BLaER1 treated with 17β-estradiol and CSF1 and Interleukin-3, amounts not matched to agents 10 nM and 100 nM (cell line): Measurements from ENCODE around the gene CRELD2.

ENCODE experiments used
- H3K27ac ChIP-seq, 11 experiments: shearing (Covaris generic); formaldehyde crosslinking; 2 replicates each; pipeline ENCODE4 v1.8.1; 2022
- H3K27me3 ChIP-seq, 11 experiments: shearing (Covaris generic); formaldehyde crosslinking; 2 replicates each; pipeline ENCODE4 v1.8.1; 2022
- H3K36me3 ChIP-seq, 11 experiments: shearing (Covaris generic); formaldehyde crosslinking; 2 replicates each; pipeline ENCODE4 v1.8.1; 2022
- H3K4me1 ChIP-seq, 10 experiments: shearing (Covaris generic); formaldehyde crosslinking; 2 replicates each; pipeline ENCODE4 v1.8.1; 2022
- H3K4me2 ChIP-seq, 11 experiments: shearing (Covaris generic); formaldehyde crosslinking; 2 replicates each; pipeline ENCODE4 v1.8.1; 2022
- H3K4me3 ChIP-seq, 10 experiments: shearing (Covaris generic); formaldehyde crosslinking; 2 replicates each; pipeline ENCODE4 v1.8.1; 2022
- H3K9ac ChIP-seq, 11 experiments: shearing (Covaris generic); formaldehyde crosslinking; 2 replicates each; pipeline ENCODE4 v1.8.1; 2022
- H3K9me3 ChIP-seq, 11 experiments: shearing (Covaris generic); formaldehyde crosslinking; replicated peaks in 1 of 11; 2 replicates each; pipeline ENCODE4 v1.8.1; 2022
- H4K20me1 ChIP-seq, 11 experiments: shearing (Covaris generic); formaldehyde crosslinking; 2 replicates each; pipeline ENCODE4 v1.8.1; 2022
- Cebpa-rat ChIP-seq, 11 experiments: shearing (Covaris generic); IDR thresholded peaks; 2 replicates each; pipeline ENCODE4 v1.8.1; 2022

CRELD2 gene

GRCh38 chr22:49956418-49956770 lies 38.0 kb downstream of the CRELD2 start:
- peaks cover 58 to 81% (median 71%) of the 10 kb centered on the region in 10 experiments for H3K4me1 ChIP-seq

GRCh38 chr22:49956914-49957825 lies 38.7 kb downstream of the CRELD2 start:
- H3K9ac ChIP-seq = no peak overlapping the region

More at GRCh38 chr22:49956418-49956770, 38.0 kb downstream of the CRELD2 start:
- Histone ChIP-seq H3K9me3 (no peaks in the 10 kb centered on the region), H3K4me3 (no peak overlapping the region), H3K27ac (no peak overlapping the region), H3K4me2 (peak overlapping the region in 9 of 11 experiments; percentile 67 to 92 (median 75); a peak in 15 of 22 replicates), H3K27me3 (no peaks in the 10 kb centered on the region), H4K20me1 (peaks cover 4 to 16% (median 7%) of the 10 kb centered on the region in 11 experiments; a peak in 21 of 22 replicates), H3K9ac (peak overlapping the region in 1 of 11 experiments; percentile 56; a peak in 1 of 22 replicates), H3K36me3 (peaks cover 0 to 2% (median 0%) of the 10 kb centered on the region in 11 experiments; a peak in 7 of 22 replicates)
- no peak for TF ChIP-seq Cebpa-rat (IDR thresholded peaks at IDR 0.05)

GRCh38 chr22:49957826-49958365 lies 39.5 kb downstream of the CRELD2 start:
- Histone ChIP-seq H3K9me3 (no peaks in the 10 kb centered on the region), H4K20me1 (peaks cover 18 to 31% (median 21%) of the 10 kb centered on the region in 11 experiments), H3K27me3 (no peaks in the 10 kb centered on the region), H3K4me2 (peak overlapping the region in 4 of 11 experiments; percentile 97 to 98 (median 97); a peak in 5 of 22 replicates), H3K36me3 (peaks cover 3 to 14% (median 10%) of the 10 kb centered on the region in 11 experiments), H3K4me3 (no peak overlapping the region), H3K9ac (no peak overlapping the region), H3K27ac (no peak overlapping the region), H3K4me1 (peaks cover 49 to 79% (median 64%) of the 10 kb centered on the region in 10 experiments)
- TF ChIP-seq Cebpa-rat (IDR thresholded peaks at IDR 0.05) = no peak

More at GRCh38 chr22:49956914-49957825, 38.7 kb downstream of the CRELD2 start:
- Histone ChIP-seq H3K36me3 (peaks cover 0 to 9% (median 5%) of the 10 kb centered on the region in 11 experiments; a peak in 10 of 22 replicates), H3K4me3 (no peak overlapping the region), H3K27me3 (no peaks in the 10 kb centered on the region), H3K4me2 (peak overlapping the region in 5 of 11 experiments; percentile 67 to 92 (median 78); a peak in 7 of 22 replicates), H3K27ac (no peak overlapping the region), H3K4me1 (peaks cover 50 to 80% (median 65%) of the 10 kb centered on the region in 10 experiments), H4K20me1 (peaks cover 11 to 24% (median 14%) of the 10 kb centered on the region in 11 experiments; a peak in 21 of 22 replicates), H3K9me3 (no peaks in the 10 kb centered on the region)
- no peak for TF ChIP-seq Cebpa-rat (IDR thresholded peaks at IDR 0.05)

GRCh38 chr22:49958366-49958921 lies 40.0 kb downstream of the CRELD2 start:
- Histone ChIP-seq H3K4me2 (peak overlapping the region; percentile 97 to 100 (median 98); a peak in 21 of 22 replicates), H4K20me1 (peaks cover 23 to 37% (median 26%) of the 10 kb centered on the region in 11 experiments), H3K27ac (no peak overlapping the region), H3K9me3 (no peaks in the 10 kb centered on the region), H3K27me3 (no peaks in the 10 kb centered on the region), H3K36me3 (peaks cover 8 to 19% (median 16%) of the 10 kb centered on the region in 11 experiments), H3K4me3 (no peak overlapping the region), H3K4me1 (peaks cover 49 to 79% (median 64%) of the 10 kb centered on the region in 10 experiments), H3K9ac (peak overlapping the region in 2 of 11 experiments; percentile 95; a peak in 3 of 22 replicates)
- TF ChIP-seq Cebpa-rat (IDR thresholded peaks at IDR 0.05) = no peak

- H3K36me3 ChIP-seq = peaks cover 12 to 27% (median 23%) of the 10 kb centered on the region in 11 experiments
- H3K4me3 ChIP-seq = peak overlapping the region; percentile 78 to 98 (median 90)
- H3K4me2 ChIP-seq = peak overlapping the region; percentile 97 to 100 (median 98)
- H3K27ac ChIP-seq = peak overlapping the region; percentile 88 to 98 (median 97); a peak in 19 of 22 replicates
- peaks cover 30 to 44% (median 33%) of the 10 kb centered on the region in 11 experiments for H4K20me1 ChIP-seq
- H3K9ac ChIP-seq = peak overlapping the region; percentile 81 to 95 (median 94)
- H3K9me3 ChIP-seq = no peaks in the 10 kb centered on the region
- H3K27me3 ChIP-seq = no peaks in the 10 kb centered on the region
- no peak for TF ChIP-seq Cebpa-rat (IDR thresholded peaks at IDR 0.05)
- peaks cover 49 to 79% (median 64%) of the 10 kb centered on the region in 10 experiments for H3K4me1 ChIP-seq
Measured at GRCh38 chr22:49958931-49959781, 40.7 kb downstream of the CRELD2 start.

GRCh38 chr22:49959782-49960158 lies 41.3 kb downstream of the CRELD2 start:
- Histone ChIP-seq H4K20me1 (peaks cover 36 to 50% (median 39%) of the 10 kb centered on the region in 11 experiments), H3K9ac (peak overlapping the region; percentile 81 to 95 (median 94)), H3K27ac (peak overlapping the region; percentile 88 to 98 (median 97)), H3K9me3 (no peaks in the 10 kb centered on the region), H3K27me3 (no peaks in the 10 kb centered on the region), H3K36me3 (peaks cover 14 to 33% (median 28%) of the 10 kb centered on the region in 11 experiments), H3K4me1 (peaks cover 49 to 79% (median 64%) of the 10 kb centered on the region in 10 experiments), H3K4me2 (peak overlapping the region; percentile 97 to 100 (median 98)), H3K4me3 (peak overlapping the region; percentile 78 to 98 (median 90))
- no peak for TF ChIP-seq Cebpa-rat (IDR thresholded peaks at IDR 0.05)

- H4K20me1 ChIP-seq = peaks cover 43 to 56% (median 46%) of the 10 kb centered on the region in 11 experiments
- peak within 1 kb of the TSS; percentile 81 to 95 (median 94) for H3K9ac ChIP-seq
- peaks cover 14 to 38% (median 32%) of the 10 kb centered on the region in 11 experiments for H3K36me3 ChIP-seq
- peaks cover 49 to 79% (median 64%) of the 10 kb centered on the region in 10 experiments for H3K4me1 ChIP-seq
- no peaks in the 10 kb centered on the region for H3K9me3 ChIP-seq
- H3K4me3 ChIP-seq = peak within 1 kb of the TSS; percentile 78 to 98 (median 90)
- TF ChIP-seq Cebpa-rat (IDR thresholded peaks at IDR 0.05) = no peak
- H3K4me2 ChIP-seq = peak within 1 kb of the TSS; percentile 97 to 100 (median 98)
- H3K27ac ChIP-seq = peak within 1 kb of the TSS; percentile 88 to 98 (median 97)
- no peaks in the 10 kb centered on the region for H3K27me3 ChIP-seq
Measured at GRCh38 chr22:49960159-49961004, 41.9 kb downstream of the CRELD2 start, which contains the start of gene PIM3. PIM3 (plus strand) TSS chr22:49960772; CDS start chr22:49960948, 176 bp downstream.
